NCI-H2029 (cell line): Measurements from ENCODE around the gene GPC6.
"Not testable (repeated sequence)": the region's sequence is repeated elsewhere in the genome, so short reads cannot be mapped to it uniquely, and the experiment has no call there.

Experiments
- DNase-seq: peaks from one replicate; lab custom pipeline; 2025; lab: John Stamatoyannopoulos, UW

The GPC6 gene

DNA sequence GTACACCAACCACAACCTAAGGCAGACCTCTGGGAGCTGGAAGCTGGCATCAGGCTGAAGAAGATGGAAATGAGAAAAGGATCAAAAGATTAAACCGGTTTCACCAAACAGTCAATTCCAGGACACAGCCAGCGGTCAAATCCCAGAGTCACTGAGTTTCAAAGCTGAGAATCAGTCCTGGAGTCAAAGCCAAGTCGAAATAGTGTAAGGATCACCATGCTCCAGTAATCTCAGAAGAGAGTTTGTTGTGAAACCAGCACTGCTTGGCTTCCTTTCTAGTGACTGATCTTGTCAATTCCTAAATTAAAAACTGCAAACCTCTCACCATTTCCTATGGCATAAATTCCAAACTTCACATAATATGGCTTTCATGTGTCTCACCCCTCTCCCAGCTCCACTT lies 198.8 kb downstream of the GPC6 start:
- DNase-seq = no peak

DNA sequence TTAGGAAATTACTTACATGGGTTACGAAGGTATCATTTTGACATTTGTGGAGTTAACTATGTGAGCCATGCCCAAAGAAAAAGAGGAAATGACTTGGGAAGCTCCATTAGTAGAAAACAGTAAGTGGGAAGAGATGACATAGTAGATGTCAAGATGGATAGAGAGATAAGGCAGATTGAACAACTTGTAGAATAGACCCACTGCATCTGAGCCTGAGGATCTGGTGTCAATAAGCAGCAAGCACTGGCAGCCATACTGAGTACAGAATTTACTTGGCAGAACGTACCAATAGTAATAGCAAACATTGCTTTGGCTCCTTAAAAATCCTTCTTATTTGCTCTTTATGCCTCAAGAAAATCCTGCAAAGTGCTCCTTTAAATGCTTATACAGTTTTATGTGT lies 203.8 kb downstream of the GPC6 start:
- no peak for DNase-seq

DNA sequence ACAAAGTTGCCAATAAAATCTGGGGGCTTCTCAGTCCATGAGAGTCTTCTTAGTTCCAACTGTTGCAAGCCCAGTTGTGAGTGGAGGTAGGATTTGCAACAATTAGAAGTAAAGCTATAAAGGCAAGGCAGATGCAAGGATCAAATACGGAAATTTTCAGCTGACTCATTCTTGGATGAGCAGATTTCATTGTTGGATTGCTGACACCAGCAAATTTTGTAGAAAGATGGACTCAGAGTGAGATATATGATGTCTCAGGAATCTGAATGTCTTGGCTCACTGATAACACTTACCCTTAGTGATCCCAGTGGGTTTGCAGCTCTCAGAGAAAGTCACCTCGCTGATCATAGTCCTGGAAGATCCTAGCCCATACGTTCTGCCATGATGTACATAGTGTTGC lies 209.0 kb downstream of the GPC6 start:
- no peak for DNase-seq

DNA sequence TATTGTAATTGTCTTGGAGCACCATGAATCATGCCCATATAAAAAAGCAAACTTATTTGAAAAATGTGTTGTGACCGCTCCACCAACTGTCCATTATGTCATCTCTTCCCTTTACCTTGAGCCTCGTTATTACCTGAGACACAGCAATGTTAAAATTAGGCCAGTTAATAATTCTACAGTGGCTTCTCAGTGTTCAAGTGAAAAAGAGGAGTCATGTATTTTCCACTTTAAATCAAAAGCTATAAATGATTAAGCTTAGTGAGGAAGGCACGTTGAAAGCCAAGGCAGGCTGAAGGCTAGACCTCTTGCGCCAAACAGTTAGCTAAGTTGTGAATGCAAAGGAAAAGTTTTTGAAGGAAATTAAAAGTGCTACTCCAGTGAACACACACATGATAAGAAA lies 210.5 kb downstream of the GPC6 start:
- no peak for DNase-seq

DNA sequence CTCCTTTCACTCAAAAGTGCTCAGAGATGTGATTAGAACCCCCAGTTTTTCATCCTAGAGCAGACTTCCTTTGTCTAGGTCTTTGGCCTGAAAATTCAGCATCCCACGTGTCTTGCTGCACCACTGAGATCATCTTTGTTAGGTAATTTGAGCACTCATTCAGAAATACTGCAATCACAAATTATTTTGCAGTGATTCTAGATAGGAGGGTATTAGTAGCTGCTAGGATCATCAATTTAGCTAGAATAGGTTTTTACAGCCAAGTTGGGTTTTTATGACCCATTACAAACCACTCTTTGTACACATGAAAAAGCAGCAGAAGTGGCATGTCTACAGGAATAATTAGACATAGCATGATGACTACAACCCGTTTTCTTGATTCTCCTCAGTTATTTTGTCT lies 219.6 kb downstream of the GPC6 start:
- no peak for DNase-seq

DNA sequence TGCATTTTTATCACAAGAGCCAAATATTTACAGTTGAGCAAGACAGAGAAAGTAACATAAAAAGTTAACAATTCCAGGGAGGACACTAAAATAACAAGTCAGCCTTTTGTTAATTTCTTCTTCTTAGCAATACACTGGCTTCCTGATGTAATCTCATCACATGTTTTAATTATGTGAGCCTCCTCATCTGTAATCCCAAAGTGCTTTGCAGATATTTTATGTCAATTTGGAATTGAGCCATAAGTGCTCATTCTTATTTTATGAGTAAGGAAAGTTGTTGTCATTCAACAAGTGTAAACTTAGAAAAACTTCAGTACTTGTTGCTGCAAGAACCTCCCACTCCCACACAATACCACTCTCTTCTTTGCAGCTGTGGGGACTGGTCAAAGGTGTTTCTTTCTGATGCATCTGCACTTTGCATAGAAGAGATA lies 223.6 kb downstream of the GPC6 start:
- DNase-seq = no peak

DNA sequence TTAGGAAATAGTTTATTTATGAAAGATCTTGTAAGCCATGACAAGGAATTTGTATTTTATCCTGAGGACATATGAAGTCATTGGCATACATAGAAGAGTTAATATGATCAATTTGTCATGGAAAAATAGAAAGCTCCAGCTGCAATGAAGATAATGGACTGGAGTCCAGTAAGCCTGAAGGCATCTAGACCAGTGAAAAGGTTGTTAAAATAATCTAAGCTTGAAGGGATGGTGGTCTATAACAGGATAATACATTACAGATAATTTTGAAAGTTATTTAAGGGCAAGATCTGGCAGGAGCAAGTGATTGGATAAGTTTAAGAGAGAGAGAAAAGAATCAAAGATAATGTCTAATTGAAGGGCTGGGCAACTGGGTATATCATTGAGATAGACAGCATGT lies 224.2 kb downstream of the GPC6 start:
- no peak for DNase-seq

DNA sequence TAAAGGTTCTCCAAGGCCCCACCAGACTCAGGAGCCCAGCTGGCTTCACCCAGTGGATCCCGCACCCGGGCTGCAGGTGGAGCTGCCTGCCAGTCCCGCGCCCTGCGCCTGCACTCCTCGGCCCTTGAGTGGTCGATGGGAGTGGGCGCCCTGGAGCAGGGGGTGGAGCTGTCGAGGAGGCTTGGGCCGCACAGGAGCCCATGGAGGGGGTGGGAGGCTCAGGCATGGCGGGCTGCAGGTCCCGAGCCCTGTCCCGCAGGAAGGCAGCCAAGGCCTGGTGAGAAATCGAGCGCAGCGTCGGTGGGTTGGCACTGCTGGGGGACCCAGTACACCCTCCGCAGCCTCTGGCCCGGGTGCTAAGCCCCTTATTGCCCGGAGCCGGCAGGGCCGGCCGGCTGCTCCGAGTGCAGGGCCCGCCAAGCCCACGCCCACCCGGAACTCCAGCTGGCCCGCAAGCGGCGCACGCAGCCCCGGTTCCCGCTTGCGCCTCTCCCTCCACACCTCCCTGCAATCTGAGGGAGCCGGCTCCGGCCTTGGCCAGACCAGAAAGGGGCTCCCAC lies 228.1 kb downstream of the GPC6 start:
- not testable (repeated sequence) for DNase-seq

DNA sequence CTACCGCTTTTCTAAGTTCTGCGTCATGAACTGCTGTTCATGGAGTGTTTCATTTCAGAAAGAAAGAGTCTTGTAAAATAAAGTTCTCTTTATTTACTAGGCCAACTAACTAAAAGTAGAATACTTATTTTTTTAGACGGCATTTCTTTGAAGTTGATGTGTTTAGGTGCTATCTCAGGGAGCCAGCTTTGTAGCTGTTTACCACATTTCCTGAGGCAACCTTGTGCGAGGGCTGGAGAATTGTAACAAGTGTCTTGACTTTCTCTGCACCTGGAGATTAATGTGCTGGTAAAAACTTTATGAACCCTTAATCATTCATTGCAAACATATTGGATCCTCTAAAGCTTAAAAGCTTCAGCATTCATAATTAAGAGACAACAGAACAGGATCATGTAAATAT lies 229.3 kb downstream of the GPC6 start:
- no peak for DNase-seq

DNA sequence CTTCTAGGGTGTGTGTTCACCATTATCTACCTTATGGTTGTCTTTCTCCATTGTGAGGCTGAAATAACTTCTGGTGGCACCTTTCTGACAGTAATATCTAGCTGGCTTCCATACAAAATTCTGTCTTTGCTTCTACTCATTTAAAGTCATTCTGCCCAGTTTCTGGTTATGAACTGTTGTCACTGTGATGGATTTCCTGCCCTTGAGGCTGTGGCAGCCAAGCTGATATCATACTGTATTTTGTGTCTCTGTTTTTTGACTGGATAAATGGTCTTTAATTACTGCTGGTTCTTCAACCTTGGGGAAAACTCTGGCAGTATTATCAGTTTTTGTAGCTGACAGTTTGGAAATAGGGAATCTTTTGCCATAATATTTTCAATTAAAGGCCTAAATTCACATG lies 233.4 kb downstream of the GPC6 start:
- DNase-seq = no peak

DNA sequence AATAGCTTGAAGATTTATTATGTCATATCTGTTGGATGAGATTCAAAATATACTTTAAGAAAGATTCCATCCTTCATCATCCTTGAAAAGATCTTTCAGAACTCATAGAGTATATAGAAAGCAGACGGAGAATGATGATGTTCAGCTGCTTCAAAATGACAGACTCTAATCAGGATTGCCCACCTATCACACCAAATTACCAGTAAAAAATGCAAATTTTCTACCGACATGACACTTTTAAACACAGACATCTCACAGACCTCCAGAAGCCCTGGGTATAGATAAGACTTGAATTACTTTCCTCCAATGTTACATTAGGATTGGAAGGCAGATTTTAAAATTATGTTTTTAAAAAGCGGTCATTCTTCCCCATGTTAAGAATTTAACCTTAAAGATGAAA lies 235.5 kb downstream of the GPC6 start:
- no peak for DNase-seq

DNA sequence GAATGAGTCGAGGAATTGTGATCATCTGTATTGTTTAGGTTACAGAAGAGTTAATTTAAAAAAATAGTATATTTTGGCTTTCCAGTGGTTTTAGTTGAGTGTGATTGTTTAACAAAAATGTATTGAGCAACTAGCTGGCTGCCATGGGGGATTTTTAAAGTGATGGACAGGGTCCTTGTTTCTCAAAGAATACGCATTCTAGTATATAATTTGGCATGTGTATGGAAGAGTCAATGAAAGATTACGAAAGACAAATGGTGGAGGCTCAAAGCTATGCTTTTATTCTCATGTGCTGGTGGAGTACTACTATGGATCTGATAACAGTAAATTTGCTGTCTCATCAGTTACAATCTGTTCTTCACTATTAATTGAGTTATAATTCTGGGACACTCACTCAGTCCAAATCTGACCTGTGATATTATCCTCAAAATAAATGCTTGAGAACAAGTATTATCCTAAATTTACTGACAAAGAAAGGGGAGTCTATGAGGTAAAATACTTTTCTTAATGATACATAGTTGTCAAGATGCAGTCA lies 240.0 kb downstream of the GPC6 start:
- no peak for DNase-seq

DNA sequence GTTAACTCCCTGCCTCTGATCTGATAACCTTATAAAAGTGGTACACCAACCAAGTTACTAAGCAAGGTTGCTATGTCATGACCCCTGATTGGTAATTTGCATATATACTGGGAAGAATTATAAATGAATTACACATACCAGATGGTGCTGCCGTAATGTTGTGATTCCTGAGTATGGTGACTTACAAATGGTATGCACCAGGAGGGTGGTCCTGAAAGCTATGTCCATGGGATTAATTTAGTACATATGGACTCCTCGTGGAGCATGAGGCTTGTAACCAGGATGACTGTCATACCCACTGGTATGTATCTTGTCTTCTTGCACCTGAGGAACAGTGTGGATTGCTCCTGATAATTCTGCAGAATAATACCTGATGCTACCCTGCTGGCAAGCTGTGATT lies 240.6 kb downstream of the GPC6 start:
- no peak for DNase-seq

DNA sequence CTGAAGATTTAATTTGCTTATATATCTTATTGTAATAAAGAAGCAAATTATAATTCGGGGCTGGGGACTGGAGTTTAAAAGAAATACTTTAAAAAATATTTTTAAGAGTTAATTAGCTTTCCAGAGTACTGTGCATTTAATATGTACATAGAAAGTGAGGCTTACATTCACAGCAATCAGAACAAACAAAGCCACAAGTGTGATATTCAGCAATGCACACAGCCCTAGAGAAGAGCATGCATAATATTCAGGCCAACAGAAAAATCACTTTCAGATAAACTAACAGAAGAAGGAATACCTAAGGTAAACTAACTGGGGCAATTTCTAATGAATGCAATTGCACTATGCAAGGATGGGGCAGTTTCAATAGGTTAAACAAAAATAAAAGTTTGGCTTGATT lies 241.8 kb downstream of the GPC6 start:
- no peak for DNase-seq

DNA sequence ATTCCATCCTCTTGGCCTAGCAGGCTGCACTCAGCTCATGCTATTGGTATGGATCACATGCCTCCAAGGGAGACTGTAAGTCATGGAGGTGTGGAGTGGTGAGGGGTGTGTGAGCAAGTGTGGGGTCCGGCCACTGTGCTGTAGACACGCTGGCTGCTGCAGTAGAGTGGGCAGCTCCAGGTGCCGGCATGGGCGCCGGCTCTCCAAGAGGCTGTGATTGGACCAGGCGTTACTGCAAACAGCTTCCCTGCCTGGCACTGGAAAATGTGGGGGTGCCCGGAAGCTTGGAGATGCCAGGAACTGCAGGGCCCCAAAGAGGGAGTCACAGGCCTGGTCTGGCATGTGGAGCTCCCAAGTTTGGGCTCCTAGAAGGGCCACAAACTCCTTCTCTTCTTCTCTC lies 245.7 kb downstream of the GPC6 start:
- DNase-seq = no peak

DNA sequence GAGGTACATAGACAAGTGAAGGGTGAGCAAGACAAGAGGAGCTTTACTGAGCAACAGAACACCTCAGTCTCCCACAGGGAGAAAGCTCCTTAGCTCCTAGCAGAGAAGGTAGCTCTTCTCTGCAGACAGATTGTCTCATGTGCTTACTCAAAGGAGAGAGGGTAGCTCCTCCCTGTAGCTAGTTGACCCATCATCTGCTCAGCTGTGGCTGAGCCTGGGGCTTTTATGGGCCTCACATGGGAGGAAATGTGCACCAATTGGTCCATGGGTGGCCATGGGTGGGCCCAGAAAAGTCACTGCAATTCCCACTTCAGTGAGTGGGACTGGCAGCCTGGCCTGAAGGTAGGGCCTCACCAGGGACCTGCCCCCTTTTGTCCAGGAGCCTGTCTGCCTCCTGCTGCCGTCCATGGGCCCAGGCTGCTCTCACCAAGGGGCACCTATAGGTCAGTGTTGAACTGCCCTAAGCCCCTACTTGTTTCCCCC lies 246.2 kb downstream of the GPC6 start:
- DNase-seq = no peak

DNA sequence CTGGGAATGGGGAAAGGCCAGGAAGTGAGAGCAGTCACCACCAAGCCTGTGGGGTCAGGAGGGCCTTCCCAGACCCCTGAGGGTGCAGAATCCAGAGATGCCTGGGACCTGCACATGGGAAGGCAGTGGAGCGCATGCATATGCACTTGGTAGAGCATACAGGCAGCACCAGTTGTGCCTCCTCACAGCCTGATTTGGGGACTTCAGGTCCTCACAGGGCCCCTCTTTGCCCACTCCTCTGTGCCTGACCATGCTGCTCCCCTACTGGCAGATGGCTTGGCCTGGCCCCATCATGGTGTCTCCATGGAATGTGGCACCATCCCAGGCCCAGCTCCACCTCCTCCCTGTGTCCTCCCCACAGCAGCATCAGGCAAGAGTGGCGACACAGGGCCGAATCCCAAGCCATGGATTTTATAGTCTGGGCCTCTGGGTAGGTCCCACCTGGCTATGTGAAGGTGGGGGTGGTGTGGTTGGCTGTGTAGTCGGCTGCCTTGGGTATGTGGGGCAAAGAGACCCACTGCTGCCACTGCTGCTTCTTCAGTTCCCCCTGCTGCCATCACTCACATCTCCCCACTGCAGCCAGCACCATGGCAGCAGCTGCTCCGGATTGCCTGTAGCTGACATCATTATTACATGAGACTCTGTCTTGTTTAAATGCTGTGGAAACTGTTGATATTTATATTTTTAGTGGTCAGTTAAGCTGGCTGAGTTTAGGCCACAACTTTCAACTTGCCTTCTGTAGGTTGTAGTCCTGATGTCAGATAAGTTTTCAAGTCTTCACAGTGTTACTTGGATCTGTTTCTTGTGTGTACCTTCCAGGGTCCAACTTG lies 247.0 kb downstream of the GPC6 start:
- DNase-seq = no peak

DNA sequence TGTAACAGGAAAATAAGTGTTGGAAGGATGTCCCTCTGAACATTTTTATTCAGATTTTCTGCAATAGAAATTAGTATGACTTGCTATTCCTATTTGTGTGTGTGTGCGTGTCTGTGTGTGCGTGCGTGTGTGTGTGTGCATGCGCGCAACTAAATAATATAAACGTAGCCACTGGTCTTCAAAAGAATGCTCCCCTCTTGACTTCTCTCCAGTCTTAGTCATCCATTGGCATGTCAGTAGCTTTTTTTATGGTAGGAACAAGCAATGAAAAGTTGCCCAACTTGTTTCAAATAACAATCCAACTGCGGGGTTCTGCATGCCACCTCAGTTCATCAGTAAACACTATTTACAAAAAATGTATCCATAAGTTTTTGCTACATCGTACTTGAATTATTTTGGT lies 249.6 kb downstream of the GPC6 start:
- DNase-seq = no peak

DNA sequence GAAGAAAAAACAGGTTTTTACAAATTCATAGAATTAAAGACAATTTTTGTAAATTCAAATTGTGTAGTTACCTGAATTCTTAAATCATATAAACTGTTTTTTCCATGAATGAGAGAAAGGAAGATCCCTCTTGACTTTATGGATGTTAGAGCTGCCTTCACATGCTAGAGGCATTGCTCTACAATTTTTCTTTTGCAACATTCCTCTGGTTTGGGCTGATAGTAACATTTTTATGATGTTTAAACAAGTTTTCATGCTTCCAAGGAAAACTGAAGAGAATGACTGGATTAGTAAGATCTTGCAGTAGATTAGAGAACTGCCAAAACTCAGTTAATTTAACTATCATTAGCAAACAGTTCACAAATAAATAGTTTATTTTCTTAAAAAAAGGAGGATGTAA lies 250.6 kb downstream of the GPC6 start:
- no peak for DNase-seq

DNA sequence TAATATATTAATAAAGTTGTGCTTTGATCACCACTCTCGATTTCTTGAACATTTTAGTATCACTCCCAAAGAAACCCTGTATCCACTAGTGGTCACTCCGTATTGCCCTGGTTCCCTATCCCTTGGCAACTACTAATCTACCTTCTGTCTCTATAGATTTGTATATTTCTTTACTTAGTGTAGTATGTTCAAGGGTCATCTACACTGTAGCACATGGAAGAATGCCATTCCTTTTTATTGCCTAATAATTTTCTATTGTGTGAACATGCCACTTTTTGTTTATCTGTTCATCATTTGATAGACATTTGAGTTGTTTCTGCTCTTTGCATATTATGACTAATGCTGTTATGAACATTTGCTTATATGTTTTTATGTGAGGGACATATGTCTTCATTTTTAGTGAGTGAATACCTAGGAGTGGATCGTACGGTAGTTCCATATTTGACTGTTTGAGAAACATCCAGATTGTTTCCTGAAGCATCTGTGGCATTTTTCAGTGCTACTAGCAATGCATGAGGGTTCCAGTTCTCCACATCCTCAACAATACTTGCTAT lies 254.0 kb downstream of the GPC6 start:
- DNase-seq = no peak

DNA sequence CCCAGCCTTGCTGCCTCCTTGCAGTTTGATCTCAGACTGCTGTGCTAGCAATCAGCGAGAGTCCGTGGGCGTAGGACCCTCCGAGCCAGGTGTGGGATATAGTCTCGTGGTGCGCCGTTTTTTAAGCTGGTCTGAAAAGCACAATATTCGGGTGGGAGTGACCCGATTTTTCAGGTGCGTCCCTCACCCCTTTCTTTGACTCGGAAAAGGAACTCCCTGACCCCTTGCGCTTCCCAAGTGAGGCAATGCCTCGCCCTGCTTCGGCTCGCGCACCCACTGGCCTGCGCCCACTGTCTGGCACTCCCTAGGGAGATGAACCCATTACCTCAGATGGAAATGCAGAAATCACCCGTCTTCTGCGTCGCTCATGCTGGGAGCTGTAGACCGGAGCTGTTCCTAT lies 269.5 kb downstream of the GPC6 start:
- DNase-seq = not testable (repeated sequence)

DNA sequence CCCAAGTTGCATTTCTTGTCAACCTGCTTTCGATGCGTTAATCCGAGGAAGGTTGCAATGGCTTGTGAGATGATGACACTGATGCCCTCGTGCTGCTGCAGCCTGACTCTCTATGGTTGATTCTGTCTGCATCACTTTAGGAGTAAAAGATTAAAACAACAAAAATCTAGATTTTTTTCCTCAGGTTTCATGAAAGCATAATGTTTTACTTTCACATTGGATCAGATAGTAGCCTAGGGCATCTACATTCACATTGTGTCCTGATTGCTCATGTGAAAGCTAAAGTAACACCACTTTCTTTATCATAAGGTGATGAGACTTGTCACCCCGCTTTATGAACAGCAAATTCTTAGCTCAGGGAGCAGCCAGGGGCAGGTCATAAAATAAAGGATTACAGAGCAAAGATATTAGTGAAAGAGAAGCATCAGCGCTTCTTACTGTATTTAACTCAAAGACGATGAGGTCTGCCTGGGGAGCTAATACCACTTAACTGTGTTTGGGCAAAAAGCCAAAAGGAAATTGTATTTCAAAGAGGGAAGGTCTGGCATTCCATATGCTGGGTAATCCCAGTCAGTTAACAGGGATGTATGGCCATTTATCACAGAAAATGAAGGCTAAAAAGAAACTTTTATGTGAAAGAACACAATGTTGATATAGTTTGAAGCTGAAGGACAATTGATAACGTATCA lies 270.5 kb downstream of the GPC6 start:
- DNase-seq = peak; percentile 70

DNA sequence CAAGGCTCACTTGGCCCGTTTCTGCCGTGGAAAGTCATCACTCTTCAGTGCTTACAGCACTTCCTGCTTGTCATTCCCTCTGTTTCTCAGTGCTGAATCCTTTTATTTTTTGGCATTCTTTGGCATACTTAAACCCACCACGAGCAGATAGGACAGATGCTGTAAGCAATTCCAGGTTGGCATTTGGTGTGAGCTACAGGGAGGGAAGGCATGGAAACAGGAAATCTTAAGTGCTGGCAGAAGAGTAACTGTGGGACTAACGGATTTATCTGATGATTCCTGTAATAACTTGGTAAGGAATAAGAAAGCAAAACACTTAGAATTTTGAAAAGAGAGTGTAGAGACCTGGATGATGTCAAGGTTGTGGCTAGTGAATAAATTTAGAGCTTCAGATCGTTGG lies 273.4 kb downstream of the GPC6 start:
- no peak for DNase-seq
